AG04449 (cell line): Measurements from ENCODE around the gene IKZF1.
"Not testable (repeated sequence)": the region's sequence is repeated elsewhere in the genome, so short reads cannot be mapped to it uniquely, and the experiment has no call there.

ENCODE experiments used
- CTCF ChIA-PET: fragments of 350-600 bp; formaldehyde crosslinking; extraction: SDS; loops from one replicate; lab custom pipeline; 2021; ENCODE audit warnings: antibody characterized with exemption; lab: Yijun Ruan, JAX
- POLR2A ChIA-PET: fragments of 400-600, 350-600 bp; formaldehyde crosslinking; extraction: SDS; loops from one replicate; lab custom pipeline; 2020; ENCODE audit warnings: antibody characterized with exemption, inconsistent platforms; lab: Yijun Ruan, JAX
- DNase-seq: peaks from one replicate; pipeline ENCODE4 v3.0.0-alpha.2; 2010; ENCODE audit warnings: low read depth, low spot score
- H3K4me3 ChIP-seq: 2 replicates; pipeline ENCODE4 v1.5.1; 2011; ENCODE audit warnings: low read depth, mild to moderate bottlenecking, control low read depth, low read length
- CTCF ChIP-seq: IDR thresholded peaks from one replicate; pipeline ENCODE4 v1.5.1; 2011; ENCODE audit warnings: mild to moderate bottlenecking, moderate library complexity, low read length, control low read depth, inconsistent platforms; ENCODE audit not compliant: insufficient read depth; ENCODE audit errors: missing control alignments

Gene IKZF1

DNA sequence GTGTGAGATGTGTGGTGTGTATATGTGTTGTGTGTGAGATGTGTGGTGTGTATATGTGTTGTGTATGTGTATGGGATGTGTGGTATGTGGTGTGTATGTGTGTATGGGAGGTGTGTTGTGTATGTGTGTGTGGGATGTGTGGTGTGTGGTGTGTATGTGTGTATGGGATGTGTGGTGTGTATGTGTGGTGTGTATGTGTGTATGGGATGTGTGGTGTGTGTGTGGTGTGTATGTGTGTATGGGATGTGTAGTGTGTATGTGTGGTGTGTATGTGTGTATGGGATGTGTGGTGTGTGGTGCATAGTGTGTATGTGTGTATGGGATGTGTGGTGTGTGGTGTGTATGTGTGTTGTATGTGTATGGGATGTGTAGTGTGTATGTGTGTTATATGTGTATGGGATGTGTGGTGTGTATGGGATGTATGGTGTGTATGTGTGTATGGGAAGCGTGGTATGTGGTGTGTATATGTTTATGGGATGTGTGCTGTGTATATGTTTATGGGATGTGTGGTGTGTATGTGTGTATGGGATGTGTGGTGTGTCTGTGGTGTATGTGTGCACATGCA is 30.8 kb downstream of the IKZF1 start:
- CTCF ChIA-PET = no interaction called here
- TF ChIP-seq CTCF = no peak
- H3K4me3 ChIP-seq = no peak overlapping the region
- POLR2A ChIA-PET = no interaction called here
- no peak for DNase-seq

- ChIA-PET POLR2A (no interaction called here), CTCF (no interaction called here)
- TF ChIP-seq CTCF = no peak
- H3K4me3 ChIP-seq = no peak overlapping the region
- no peak for DNase-seq
These were observed 31.6 kb downstream of the IKZF1 start for GRCh38 chr7:50335795-50336754.

GRCh38 chr7:50336894-50337703 is 32.6 kb downstream of the IKZF1 start:
- TF ChIP-seq CTCF = no peak
- DNase-seq = no peak
- no peak overlapping the region for H3K4me3 ChIP-seq
- CTCF ChIA-PET = no interaction called here
- POLR2A ChIA-PET = no interaction called here

DNA sequence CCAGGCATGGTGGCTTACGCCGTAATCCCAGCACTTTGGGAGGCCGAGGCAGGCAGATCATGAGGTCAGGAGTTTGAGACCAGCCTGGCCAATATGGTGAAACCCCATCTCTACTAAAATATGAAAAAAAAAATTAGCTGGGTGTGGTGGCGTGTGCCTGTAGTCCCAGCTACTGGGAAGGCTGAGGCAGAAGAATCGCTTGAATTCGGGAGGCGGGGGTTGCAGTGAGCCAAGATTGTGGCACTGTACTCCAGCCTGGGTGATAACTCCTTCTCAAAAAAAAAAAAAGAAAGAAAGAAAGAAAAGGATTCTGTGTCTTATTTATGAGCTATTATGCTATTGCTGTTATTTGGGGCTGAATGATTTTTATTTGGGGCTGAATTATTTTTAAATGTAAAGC is 35.0 kb downstream of the IKZF1 start:
- POLR2A ChIA-PET, CTCF ChIA-PET, DNase-seq, H3K4me3 ChIP-seq: not testable (repeated sequence)

- ChIA-PET POLR2A (no interaction called here), CTCF (no interaction called here)
- TF ChIP-seq CTCF = no peak
- DNase-seq = no peak
- H3K4me3 ChIP-seq = no peak overlapping the region
These were observed 35.5 kb downstream of the IKZF1 start for GRCh38 chr7:50339990-50340500.

DNA sequence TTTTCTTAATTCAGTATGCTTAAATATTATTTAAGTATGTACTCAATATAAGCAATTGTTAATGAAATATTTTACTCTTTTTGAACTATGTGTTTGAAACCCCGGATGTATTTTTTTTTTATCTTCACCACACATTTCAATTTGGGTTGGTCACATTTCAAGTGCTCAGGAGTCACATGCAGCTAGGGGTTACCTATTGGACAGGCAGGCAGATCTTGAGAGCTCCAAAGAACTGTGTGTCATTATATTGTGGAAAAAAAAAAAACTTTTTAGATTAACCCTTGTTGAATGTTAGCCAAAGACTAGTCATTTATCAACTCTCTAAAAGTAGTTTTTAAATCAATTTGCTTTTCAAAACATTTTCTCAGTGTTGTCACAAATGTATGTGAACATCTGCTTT is 37.2 kb downstream of the IKZF1 start:
- CTCF ChIA-PET = no interaction called here
- DNase-seq = no peak
- POLR2A ChIA-PET = no interaction called here
- TF ChIP-seq CTCF = no peak
- H3K4me3 ChIP-seq = no peak overlapping the region
